IMR-90 (cell line): Measurements from ENCODE around the gene PREP. TPM values are rescaled to one million over a fixed set of nuclear protein-coding genes. Genes with fewer than 3 reads are reported as not detected.
A peak's percentile ranks its signal among the peaks of the same experiment; 100 is the strongest.

Experiments
- ATAC-seq: fragments of 200-7000 bp; cut with Tn5 transposase; 2 replicates; pipeline ENCODE4 v1.9.1; 2020; ENCODE audit warnings: low read depth, mild to moderate bottlenecking, moderate library complexity
- Bru-seq: library from RNA; stranded (reverse); fragments of 400-500 nt; gene quantifications from one replicate; lab custom pipeline; 2021; lab: Mats Ljungman, UMichigan
- BruChase-seq, 2 experiments: library from RNA; stranded (reverse); fragments of 400-500 nt; gene quantifications; one replicate each; lab custom pipeline; 2021; lab: Mats Ljungman, UMichigan
- BruUV-seq: library from RNA; stranded (reverse); fragments of 400-500 nt; replicated peaks from 2 replicates; lab custom pipeline; 2021; lab: Mats Ljungman, UMichigan
- CTCF ChIA-PET: fragments of 300-600 bp; formaldehyde crosslinking; extraction: SDS; loops from one replicate; lab custom pipeline; 2021; ENCODE audit warnings: antibody characterized with exemption; lab: Yijun Ruan, JAX
- POLR2A ChIA-PET: fragments of 300-600 bp; sonication (Branson Sonifier 250); formaldehyde crosslinking; loops from one replicate; lab custom pipeline; 2022; ENCODE audit warnings: antibody characterized with exemption; ENCODE audit not compliant: unreplicated experiment; lab: Charles Lee
- DNase-seq: peaks from one replicate; pipeline ENCODE4 v3.0.0; 2013
- H2AFZ ChIP-seq: replicated peaks from 2 replicates; pipeline ENCODE3; 2013; ENCODE audit warnings: low read length, mild to moderate bottlenecking; ENCODE audit not compliant: poor library complexity
- H2AK5ac ChIP-seq: 2 replicates; pipeline ENCODE4 v1.6.1; 2013; ENCODE audit warnings: low read depth, low read length, inconsistent platforms
- H2AK9ac ChIP-seq: replicated peaks from 2 replicates; pipeline ENCODE3; 2013; ENCODE audit warnings: mild to moderate bottlenecking, low read depth, low read length, moderate library complexity; ENCODE audit not compliant: poor library complexity
- H2BK120ac ChIP-seq: 2 replicates; pipeline ENCODE4 v1.6.1; 2013; ENCODE audit warnings: low read depth, low read length, inconsistent platforms
- H2BK15ac ChIP-seq: 3 replicates; pipeline ENCODE4 v1.6.1; 2013; ENCODE audit warnings: low read depth, low read length, inconsistent platforms
- H2BK20ac ChIP-seq: 2 replicates; pipeline ENCODE4 v1.6.1; 2013; ENCODE audit warnings: low read depth, mild to moderate bottlenecking, inconsistent platforms, low read length, moderate library complexity
- H2BK5ac ChIP-seq: 2 replicates; pipeline ENCODE4 v1.6.1; 2013; ENCODE audit warnings: mild to moderate bottlenecking, low read depth, low read length, inconsistent platforms; ENCODE audit not compliant: poor library complexity, severe bottlenecking
- H3K14ac ChIP-seq: replicated peaks from 2 replicates; pipeline ENCODE4 v1.6.1; 2013; ENCODE audit warnings: low read depth, low read length, inconsistent platforms
- H3K18ac ChIP-seq: 2 replicates; pipeline ENCODE4 v1.6.1; 2013; ENCODE audit warnings: low read depth, low read length, control low read depth
- H3K23ac ChIP-seq: 2 replicates; pipeline ENCODE4 v1.6.1; 2013; ENCODE audit warnings: low read depth, low read length, inconsistent platforms
- H3K27ac ChIP-seq: 2 replicates; pipeline ENCODE4 v1.5.1; 2013; ENCODE audit warnings: mild to moderate bottlenecking, control low read depth, low read length; ENCODE audit not compliant: insufficient read depth
- H3K27me3 ChIP-seq: 2 replicates; pipeline ENCODE4 v1.6.1; 2013; ENCODE audit warnings: low read length; ENCODE audit not compliant: control insufficient read depth, insufficient read depth
- H3K36me3 ChIP-seq: 2 replicates; pipeline ENCODE4 v1.6.1; 2013; ENCODE audit warnings: low read length, mixed read lengths; ENCODE audit not compliant: control insufficient read depth, insufficient read depth
- H3K4ac ChIP-seq: 2 replicates; pipeline ENCODE4 v1.6.1; 2013; ENCODE audit warnings: low read depth, low read length, inconsistent platforms
- H3K4me1 ChIP-seq: 2 replicates; pipeline ENCODE4 v1.6.1; 2013; ENCODE audit warnings: low read length, mixed read lengths; ENCODE audit not compliant: control insufficient read depth, insufficient read depth
- H3K4me2 ChIP-seq: 2 replicates; pipeline ENCODE4 v1.6.1; 2013; ENCODE audit warnings: low read depth, mild to moderate bottlenecking, control low read depth, low read length, moderate library complexity
- H3K4me3 ChIP-seq: 2 replicates; pipeline ENCODE4 v1.5.1; 2013; ENCODE audit warnings: low read depth, mild to moderate bottlenecking, control low read depth, low read length, moderate library complexity; ENCODE audit not compliant: insufficient read depth
- H3K56ac ChIP-seq: 2 replicates; pipeline ENCODE4 v1.6.1; 2013; ENCODE audit warnings: low read length, inconsistent platforms; ENCODE audit not compliant: insufficient read depth; ENCODE audit errors: extremely low read depth
- H3K79me1 ChIP-seq, 2 experiments: 2 replicates each; pipeline ENCODE4 v1.6.1; 2013; ENCODE audit warnings: low read length in 2 of 2, inconsistent platforms in 1 of 2, low read depth in 1 of 2
- H3K9ac ChIP-seq: 2 replicates; pipeline ENCODE4 v1.6.1; 2013; ENCODE audit warnings: low read depth, low read length, control low read depth
- H3K9me1 ChIP-seq: 2 replicates; pipeline ENCODE4 v1.6.1; 2013; ENCODE audit warnings: low read length, inconsistent platforms; ENCODE audit not compliant: insufficient read depth
- H3K9me3 ChIP-seq: 2 replicates; pipeline ENCODE4 v1.6.1; 2013; ENCODE audit warnings: low read length; ENCODE audit not compliant: control insufficient read depth, insufficient read depth
- H4K20me1 ChIP-seq: 2 replicates; pipeline ENCODE4 v1.6.1; 2013; ENCODE audit warnings: low read length, inconsistent platforms; ENCODE audit not compliant: insufficient read depth
- H4K5ac ChIP-seq: 2 replicates; pipeline ENCODE4 v1.6.1; 2013; ENCODE audit warnings: mild to moderate bottlenecking, low read depth, low read length, control low read depth
- H4K8ac ChIP-seq, 2 experiments: 2 replicates each; pipeline ENCODE4 v1.6.1; 2013; ENCODE audit warnings: low read depth in 2 of 2, low read length in 2 of 2, control low read depth in 1 of 2, inconsistent platforms in 1 of 2
- H4K91ac ChIP-seq: 2 replicates; pipeline ENCODE4 v1.6.1; 2013; ENCODE audit warnings: low read depth, low read length, inconsistent platforms; ENCODE audit not compliant: insufficient read depth
- BHLHE40 ChIP-seq: fragments of 150-350 bp; IDR thresholded peaks from 2 replicates; pipeline ENCODE4 v1.6.1; 2016; ENCODE audit warnings: mild to moderate bottlenecking, low read depth, low read length
- CEBPB ChIP-seq: IDR thresholded peaks from 2 replicates; pipeline ENCODE4 v1.6.1; 2012; ENCODE audit warnings: low read depth, low read length, improper control_type of control experiment
- CHD1 ChIP-seq: IDR thresholded peaks from 2 replicates; pipeline ENCODE4 v1.6.1; 2012; ENCODE audit warnings: low read depth, low read length, improper control_type of control experiment
- MAFK ChIP-seq: IDR thresholded peaks from 2 replicates; pipeline ENCODE4 v1.6.1; 2012; ENCODE audit warnings: low read depth, low read length, improper control_type of control experiment
- MAZ ChIP-seq: IDR thresholded peaks from 2 replicates; pipeline ENCODE4 v1.6.1; 2012; ENCODE audit warnings: low read depth, mild to moderate bottlenecking, low read length, improper control_type of control experiment, moderate library complexity, borderline replicate concordance
- NFE2L2 ChIP-seq: fragments of 150-350 bp; IDR thresholded peaks from 2 replicates; pipeline ENCODE4 v1.6.1; 2016; ENCODE audit warnings: low read depth, mild to moderate bottlenecking, low read length
- POLR2A ChIP-seq: IDR thresholded peaks from 2 replicates; pipeline ENCODE4 v1.6.1; 2012; ENCODE audit warnings: mild to moderate bottlenecking, low read depth, low read length
- RCOR1 ChIP-seq: IDR thresholded peaks from 2 replicates; pipeline ENCODE4 v1.6.1; 2012; ENCODE audit warnings: mild to moderate bottlenecking, low read length, improper control_type of control experiment; ENCODE audit not compliant: insufficient replicate concordance
- SMC3 ChIP-seq: fragments of 150-350 bp; IDR thresholded peaks from 2 replicates; pipeline ENCODE4 v1.6.1; 2016; ENCODE audit warnings: low read depth, mild to moderate bottlenecking, antibody characterized with exemption, low read length, moderate library complexity
- WGBS, 2 experiments: methylation state at CpG; one replicate each; pipeline versions ENCODE4 v1.1.5 to v1.1.7; 2013; ENCODE audit warnings: missing lambda C conversion rate in 2 of 2; ENCODE audit not compliant: insufficient read length in 1 of 2; ENCODE audit errors: extremely low coverage in 2 of 2; 5-methylcytosine and 5-hydroxymethylcytosine counted together
- dilution Hi-C: fragments of 300-500 bp; cut with HindIII; formaldehyde crosslinking; loops from one replicate; pipeline ENCODE4 v1.14.3; 2018; ENCODE audit warnings: low sequenced_read_pairs; ENCODE audit not compliant: unreplicated experiment
- in situ Hi-C: fragments of 300-500 bp; cut with MboI; formaldehyde crosslinking; loops from 3 replicates; pipeline ENCODE4 v1.14.3; 2019; ENCODE audit warnings: low sequenced_read_pairs, inconsistent platforms, mixed read lengths
- intact Hi-C: fragments of 100-400 bp; cut with micrococcal nuclease; formaldehyde crosslinking; loops from 2 replicates; pipeline ENCODE4 v1.10.0; 2022
- long read RNA-seq: library from polyadenylated mRNA; unstranded; transcript quantifications from one replicate; pipeline ENCODE4 v2.0.0, GENCODE V29; 2021; ENCODE audit not compliant: unreplicated experiment
- polyA plus RNA-seq, 3 experiments: library from polyadenylated mRNA; depleted of rRNA; stranded (reverse); fragments of >200 nt; gene quantifications; 2 replicates each; pipeline ENCODE4 v1.2.3, GENCODE V29; 2012; ENCODE audit warnings: low replicate concordance in 1 of 3
- total RNA-seq: library from RNA; depleted of rRNA; stranded (reverse); fragments of >200 nt; gene quantifications from 2 replicates; pipeline ENCODE4 v1.2.3, GENCODE V29; 2012; rRNA removed
- TF ChIP-seq, protein P1 (sequence below): conservative IDR thresholded peaks from 2 replicates; pipeline ENCODE4 v1.5.1; 2012; ENCODE audit warnings: mild to moderate bottlenecking, low read depth, low read length, improper control_type of control experiment
- TF ChIP-seq, protein P2 (sequence below): fragments of 150-350 bp; IDR thresholded peaks from 2 replicates; pipeline ENCODE4 v1.6.1; 2017; ENCODE audit warnings: mild to moderate bottlenecking, antibody characterized with exemption, low read length, low read depth

PREP gene
- total RNA-seq (21.0 and 22.8 TPM in 2 replicates), polyA plus RNA-seq (2012; rRNA removed) (20.4 and 25.7 TPM in 2 replicates), Bru-seq, nascent RNA (percentile 75 among the genes with signal in this experiment), BruChase-seq, experiment 1, labeled RNA remaining after a 6-hour chase (percentile 57 among the genes with signal in this experiment), BruChase-seq, experiment 2, labeled RNA remaining after a 2-hour chase (percentile 60 among the genes with signal in this experiment)
- polyA plus RNA-seq (2012; cell fraction: cytosol; rRNA removed): 9.2 and 12.3 TPM in 2 replicates
- 11.3 and 19.5 TPM in 2 replicates for polyA plus RNA-seq (2012; cell fraction: nucleus; rRNA removed; ENCODE audit: low replicate concordance)
- long read RNA-seq, transcript PREP-201 (15 exons, 2,905 nt): major isoform, 44 of 76 reads
- long read RNA-seq, partial matches to known transcripts: 2 of 76 reads
- long read RNA-seq, other reads (novel, unspliced or antisense): 30 of 76 reads

DNA sequence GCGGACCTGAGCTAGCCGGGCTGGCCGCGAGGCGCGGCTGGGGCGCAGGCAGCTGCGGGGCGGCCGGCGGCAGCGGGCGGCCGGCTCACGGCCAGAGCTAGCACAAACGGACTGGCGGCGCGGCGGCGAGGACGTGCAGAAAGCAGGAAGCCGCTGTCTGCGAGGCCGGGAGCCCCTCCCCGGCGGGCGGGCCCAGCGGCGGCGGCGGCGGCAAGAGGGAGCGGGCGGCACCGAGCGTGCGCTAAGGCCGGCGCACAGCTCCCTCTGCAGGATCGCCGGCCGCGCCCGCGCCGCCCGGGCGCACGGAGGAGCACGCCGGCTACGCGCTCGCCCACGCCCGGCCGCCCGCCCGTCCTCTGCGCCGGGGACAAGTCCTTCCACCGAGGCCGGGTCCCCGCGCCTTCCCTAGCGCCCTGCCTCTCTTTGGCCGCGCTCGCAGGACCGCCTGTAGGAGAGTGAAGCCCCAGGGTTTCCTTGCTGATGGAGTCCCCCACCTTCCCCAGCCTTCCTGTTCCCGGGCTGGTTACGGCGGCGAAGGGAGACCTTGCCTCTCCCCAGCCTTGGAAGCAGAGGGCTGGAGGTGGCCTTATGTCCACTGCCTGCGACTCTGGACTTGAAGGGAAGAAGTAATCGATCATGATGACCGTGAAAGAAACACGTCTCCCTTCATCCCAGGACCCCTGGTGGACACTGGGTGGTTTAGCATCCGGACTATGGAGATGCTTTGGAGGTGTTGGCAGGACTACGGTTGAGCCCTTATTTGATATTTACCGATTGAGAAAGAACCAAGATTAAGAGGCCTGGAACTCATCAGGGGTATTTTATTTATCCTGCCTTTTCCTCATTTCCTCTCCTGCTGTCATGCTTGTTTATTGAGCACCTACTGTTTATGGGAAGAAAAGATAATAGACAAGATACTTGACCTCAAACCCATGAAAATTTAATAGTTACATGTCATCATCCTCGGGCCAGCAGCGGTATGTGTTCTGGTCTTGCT, at the start of gene PREP:
Gene PREP (minus strand): TSS at position 144 of the 997 bp plus-strand sequence. CDS start 191 bp downstream, outside the sequence.
- CTCF ChIA-PET: interaction anchor here (0.5 to 1.1 kb wide), 9 partner anchors 9 to 625 kb away, joined by 3 to 7 read pairs (median 3); no protein-coding TSS in a partner anchor
- peaks cover 24% of the 10 kb centered on the region for H4K20me1 ChIP-seq
- H2BK15ac ChIP-seq: peak within 1 kb of the TSS; percentile 17; the same call in 1 of the 3 replicates
- dilution Hi-C loops (loop anchor here (25.0 kb wide), 1 partner anchor 316 kb away; no protein-coding TSS in a partner anchor), intact Hi-C loops (loop anchor here (1.0 to 2.0 kb wide), 2 partner anchors 266 to 316 kb away; a partner anchor contains a TSS), in situ Hi-C loops (loop anchor here (10.0 kb wide), 1 partner anchor 308 kb away; no protein-coding TSS in a partner anchor)
- no peaks in the 10 kb centered on the region for H3K36me3 ChIP-seq
- 0% methylated on average over 34 of the region's 84 CpGs; no CpG with 5 or more reads in 1 of the 2 experiments for WGBS, 2 experiments
- peak within 1 kb of the TSS; percentile 98 for H2AFZ ChIP-seq
- H3K18ac ChIP-seq: peak within 1 kb of the TSS; percentile 70
- peak within 1 kb of the TSS; percentile 77 for H3K4ac ChIP-seq
- H3K4me3 ChIP-seq: peak within 1 kb of the TSS; percentile 76
- H3K4me2 ChIP-seq: peak within 1 kb of the TSS; percentile 95
- BruUV-seq: no TSS peak
- H2BK120ac ChIP-seq: peak within 1 kb of the TSS; percentile 5
- peak within 1 kb of the TSS; percentile 88 for H3K9ac ChIP-seq
- H3K9me1 ChIP-seq: peaks cover 2% of the 10 kb centered on the region; the same call in 1 of the 2 replicates
- peak within 1 kb of the TSS; percentile 59 for H2BK5ac ChIP-seq
- H2BK20ac ChIP-seq: no peak within 1 kb of the TSS; the same call in 1 of the 2 replicates
- H4K5ac ChIP-seq: peak within 1 kb of the TSS; percentile 24
- no peaks in the 10 kb centered on the region for H3K9me3 ChIP-seq
- peak within 1 kb of the TSS; percentile 34; the same call in 1 of the 2 replicates for H4K91ac ChIP-seq
- POLR2A ChIA-PET: no interaction called here
- no peaks in the 10 kb centered on the region for H3K27me3 ChIP-seq
- DNase-seq (peak; percentile 81), ATAC-seq (peak; percentile 96)
- H4K8ac ChIP-seq: peak within 1 kb of the TSS; percentile 1 to 85; a peak in 2 of 4 replicates
- peaks cover 17 to 32% of the 10 kb centered on the region in 2 experiments for H3K79me1 ChIP-seq
- H2AK9ac ChIP-seq: peak within 1 kb of the TSS; percentile 75
- peak within 1 kb of the TSS; percentile 63; the same call in 1 of the 2 replicates for H3K56ac ChIP-seq
- peak within 1 kb of the TSS; percentile 84 for H3K27ac ChIP-seq
- peak within 1 kb of the TSS; percentile 82 for H3K23ac ChIP-seq
- H2AK5ac ChIP-seq: peak within 1 kb of the TSS; percentile 1; the same call in 1 of the 2 replicates
- no peaks in the 10 kb centered on the region; the same call in 1 of the 2 replicates for H3K4me1 ChIP-seq
- peak within 1 kb of the TSS; percentile 80 for H3K14ac ChIP-seq
- peak; percentile 57 for TF ChIP-seq SMC3
- TF ChIP-seq CEBPB: no peak
- TF ChIP-seq MAZ: peak; percentile 30; the same call in 1 of the 2 replicates
- TF ChIP-seq, protein P1, sequence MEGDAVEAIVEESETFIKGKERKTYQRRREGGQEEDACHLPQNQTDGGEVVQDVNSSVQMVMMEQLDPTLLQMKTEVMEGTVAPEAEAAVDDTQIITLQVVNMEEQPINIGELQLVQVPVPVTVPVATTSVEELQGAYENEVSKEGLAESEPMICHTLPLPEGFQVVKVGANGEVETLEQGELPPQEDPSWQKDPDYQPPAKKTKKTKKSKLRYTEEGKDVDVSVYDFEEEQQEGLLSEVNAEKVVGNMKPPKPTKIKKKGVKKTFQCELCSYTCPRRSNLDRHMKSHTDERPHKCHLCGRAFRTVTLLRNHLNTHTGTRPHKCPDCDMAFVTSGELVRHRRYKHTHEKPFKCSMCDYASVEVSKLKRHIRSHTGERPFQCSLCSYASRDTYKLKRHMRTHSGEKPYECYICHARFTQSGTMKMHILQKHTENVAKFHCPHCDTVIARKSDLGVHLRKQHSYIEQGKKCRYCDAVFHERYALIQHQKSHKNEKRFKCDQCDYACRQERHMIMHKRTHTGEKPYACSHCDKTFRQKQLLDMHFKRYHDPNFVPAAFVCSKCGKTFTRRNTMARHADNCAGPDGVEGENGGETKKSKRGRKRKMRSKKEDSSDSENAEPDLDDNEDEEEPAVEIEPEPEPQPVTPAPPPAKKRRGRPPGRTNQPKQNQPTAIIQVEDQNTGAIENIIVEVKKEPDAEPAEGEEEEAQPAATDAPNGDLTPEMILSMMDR: peak; percentile 68
- no peak for TF ChIP-seq NFE2L2
- TF ChIP-seq, protein P2, sequence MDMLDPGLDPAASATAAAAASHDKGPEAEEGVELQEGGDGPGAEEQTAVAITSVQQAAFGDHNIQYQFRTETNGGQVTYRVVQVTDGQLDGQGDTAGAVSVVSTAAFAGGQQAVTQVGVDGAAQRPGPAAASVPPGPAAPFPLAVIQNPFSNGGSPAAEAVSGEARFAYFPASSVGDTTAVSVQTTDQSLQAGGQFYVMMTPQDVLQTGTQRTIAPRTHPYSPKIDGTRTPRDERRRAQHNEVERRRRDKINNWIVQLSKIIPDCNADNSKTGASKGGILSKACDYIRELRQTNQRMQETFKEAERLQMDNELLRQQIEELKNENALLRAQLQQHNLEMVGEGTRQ: no peak
- TF ChIP-seq RCOR1: no peak
- no peak for TF ChIP-seq MAFK
- peak; percentile 66 for TF ChIP-seq POLR2A
- no peak for TF ChIP-seq CHD1
- 0 out of 2 replicates have a peak, but pooled peaks have one; percentile 10 for TF ChIP-seq BHLHE40
